ENCODE data around the gene GIT2.

GRCh38 chr12:109919456-109919855 lies 76.7 kb downstream of the GIT2 start:
- no peak for TF ChIP-seq EP300 (IDR thresholded peaks at IDR 0.05)
- TF ChIP-seq CTCF (IDR thresholded peaks at IDR 0.05) = no peak
- no peak for TF ChIP-seq POLR2AphosphoS5 (IDR thresholded peaks at IDR 0.05)
- TF ChIP-seq POLR2A (IDR thresholded peaks at IDR 0.05; ENCODE audit: low read depth) = no peak

All from esophagus muscularis mucosa (tissue), 4 donors.